HepG2 (cell line): ENCODE results near the gene FGFR2. TPM values are rescaled to one million over a fixed set of nuclear protein-coding genes. Genes with fewer than 3 reads are reported as not detected.
A peak's percentile ranks its signal among the peaks of the same experiment; 100 is the strongest.

Experiments
- BCL6 ChIP-seq: IDR thresholded peaks from 2 replicates; pipeline ENCODE4 v1.6.1; 2016; ENCODE audit warnings: missing genetic modification reagents, missing compliant biosample characterization
- GATAD2A ChIP-seq: IDR thresholded peaks from 2 replicates; pipeline ENCODE4 v1.6.1; 2016
- PAXIP1 ChIP-seq: sonication (generic); formaldehyde crosslinking; conservative IDR thresholded peaks from 2 replicates; pipeline ENCODE4 v1.4.0; 2020; ENCODE audit warnings: mild to moderate bottlenecking, missing genetic modification reagents, moderate library complexity
- RERE ChIP-seq: IDR thresholded peaks from 2 replicates; pipeline ENCODE4 v1.6.1; 2016; ENCODE audit warnings: low read depth, missing genetic modification reagents, missing compliant biosample characterization
- ZNF318 ChIP-seq: sonication (generic); formaldehyde crosslinking; IDR thresholded peaks from 2 replicates; pipeline ENCODE4 v1.4.0; 2020; ENCODE audit warnings: mild to moderate bottlenecking, missing genetic modification reagents
- ZNF879 ChIP-seq: sonication (generic); formaldehyde crosslinking; IDR thresholded peaks from 2 replicates; pipeline ENCODE4 v1.8.1; 2023; ENCODE audit warnings: missing genetic modification reagents
- polyA plus RNA-seq, 8 experiments: library from polyadenylated mRNA; depleted of rRNA in 3 of 8; stranded (reverse) in 7 of 8; unstranded in 1 of 8; fragments of >200 nt; fragmentation: Illumina TruSeq in 4 of 8; extraction: Trizol in 4 of 8; gene quantifications; 2 replicates each; pipeline versions ENCODE4 v1.2.1 to v1.2.3, GENCODE V29; 2011 to 2016; ENCODE audit warnings: low read depth in 4 of 8, missing spikeins in 1 of 8, mixed read lengths in 1 of 8; ENCODE audit not compliant: insufficient read depth in 1 of 8
- total RNA-seq, 5 experiments: library from RNA; depleted of rRNA; stranded (reverse); fragments of >200 nt; fragmentation: Illumina TruSeq; extraction: Trizol; gene quantifications; 2 replicates each; pipeline ENCODE4 v1.2.3, GENCODE V29; 2016; ENCODE audit warnings: low read depth in 1 of 5

The FGFR2 gene
- total and polyA plus RNA-seq, 2 of the 13 experiments (the other 11 are each of a cell fraction or from before 2014, with no cell fraction given): 1.6 to 2.6 TPM

- TF ChIP-seq ZNF318 (CRISPR knock-in tag) (no peak), PAXIP1 (CRISPR knock-in tag) (peak; percentile 83), ZNF879 (CRISPR knock-in tag) (no peak), GATAD2A (peak; percentile 75), RERE (CRISPR knock-in tag) (peak; percentile 24; the same call in 1 of the 2 replicates), BCL6 (CRISPR knock-in tag) (peak; percentile 49)
Observed at GRCh38 chr10:121531076-121531829, 67.0 kb downstream of the FGFR2 start (continued).
